ENCODE results near the gene FAM229B. TPM values are rescaled to one million over a fixed set of nuclear protein-coding genes. Genes with fewer than 3 reads are reported as not detected.
"Not testable (repeated sequence)": the region's sequence is repeated elsewhere in the genome, so short reads cannot be mapped to it uniquely, and the experiment has no call there.

Gene FAM229B
- total RNA-seq, 1 donor from 2014 or later, result 32.2 TPM

DNA sequence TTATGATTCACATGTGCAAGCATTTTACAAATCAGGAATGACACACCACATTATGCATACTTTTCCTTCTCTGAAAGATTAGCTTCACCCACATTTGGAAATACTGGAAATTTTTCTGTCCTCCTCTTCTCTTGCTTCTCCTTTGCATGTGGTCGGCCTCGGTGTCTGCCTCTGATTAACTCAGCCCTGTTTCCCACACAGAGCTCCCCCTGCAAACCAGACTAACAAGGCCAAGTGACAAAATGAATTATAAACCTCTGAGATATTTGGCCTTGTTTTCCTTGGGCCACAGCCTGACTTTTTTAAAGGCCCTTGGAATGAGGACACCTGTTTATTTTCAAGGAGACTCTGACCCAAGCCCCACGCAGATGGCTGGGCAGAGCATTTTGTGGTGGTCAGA lies 42.5 kb upstream of the FAM229B start:
- Histone ChIP-seq H3K27me3 (no peaks in the 10 kb centered on the region), H3K79me2 (ENCODE audit: low read depth) (no peaks in the 10 kb centered on the region), H3K9me3 (ENCODE audit: low read depth) (no peaks in the 10 kb centered on the region), H3K4me1 (peaks cover 5% of the 10 kb centered on the region), H3K9ac (no peak overlapping the region), H3K27ac (no peak overlapping the region), H3K36me3 (no peaks in the 10 kb centered on the region), H3K4me2 (no peak overlapping the region), H4K20me1 (ENCODE audit: low read depth) (no peaks in the 10 kb centered on the region), H3K4me3 (no peak overlapping the region), H3F3A (ENCODE audit: low read depth) (peaks cover 5% of the 10 kb centered on the region), H2AFZ (replicated peaks) (no peak overlapping the region)
- Mint-ChIP-seq H3K27me3 (ENCODE audit: insufficient read depth, low read depth) (no peaks in the 10 kb centered on the region), H3K36me3 (no peaks in the 10 kb centered on the region), H3K4me1 (peaks cover 20% of the 10 kb centered on the region), H3K9me3 (peaks cover 4% of the 10 kb centered on the region), H3K27ac (no peak overlapping the region), H3K4me3 (no peak overlapping the region)
- TF ChIP-seq CTCF (IDR thresholded peaks at IDR 0.05) (no peak), EZH2 (IDR thresholded peaks at IDR 0.05) (no peak), EZH2phosphoT487 (IDR thresholded peaks at IDR 0.05) (no peak)
- no peak for DNase-seq (ENCODE audit: low spot score)

DNA sequence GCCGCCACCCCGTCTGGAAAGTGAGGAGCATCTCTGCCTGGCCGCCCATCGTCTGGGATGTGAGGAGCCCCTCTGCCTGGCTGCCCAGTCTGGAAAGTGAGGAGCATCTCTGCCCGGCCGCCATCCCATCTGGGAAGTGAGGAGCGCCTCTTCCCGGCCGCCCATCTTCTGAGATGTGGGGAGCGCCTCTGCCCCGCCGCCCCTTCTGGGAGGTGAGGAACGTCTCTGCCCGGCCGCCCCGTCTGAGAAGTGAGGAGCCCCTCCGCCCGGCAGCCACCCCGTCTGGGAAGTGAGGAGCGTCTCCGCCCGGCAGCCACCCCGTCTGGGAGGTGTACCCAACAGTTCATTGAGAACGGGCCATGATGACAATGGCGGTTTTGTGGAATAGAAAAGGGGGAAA lies 39.9 kb upstream of the FAM229B start:
- H3K4me1 Mint-ChIP-seq, result peaks cover 13% of the 10 kb centered on the region
- H3K36me3 Mint-ChIP-seq; H3K27me3 ChIP-seq; H3K27ac ChIP-seq; H3K4me1 ChIP-seq; H3K9ac ChIP-seq; H3K36me3 ChIP-seq; H3K27me3 Mint-ChIP-seq (ENCODE audit: insufficient read depth, low read depth); H3K79me2 ChIP-seq (ENCODE audit: low read depth); DNase-seq (ENCODE audit: low spot score); H3K27ac Mint-ChIP-seq; H3K4me2 ChIP-seq; H3K9me3 ChIP-seq (ENCODE audit: low read depth); H3F3A ChIP-seq (ENCODE audit: low read depth); H2AFZ ChIP-seq (replicated peaks); H3K4me3 Mint-ChIP-seq; H4K20me1 ChIP-seq (ENCODE audit: low read depth); H3K4me3 ChIP-seq: not testable (repeated sequence)
- H3K9me3 Mint-ChIP-seq, result peaks cover 10% of the 10 kb centered on the region

DNA sequence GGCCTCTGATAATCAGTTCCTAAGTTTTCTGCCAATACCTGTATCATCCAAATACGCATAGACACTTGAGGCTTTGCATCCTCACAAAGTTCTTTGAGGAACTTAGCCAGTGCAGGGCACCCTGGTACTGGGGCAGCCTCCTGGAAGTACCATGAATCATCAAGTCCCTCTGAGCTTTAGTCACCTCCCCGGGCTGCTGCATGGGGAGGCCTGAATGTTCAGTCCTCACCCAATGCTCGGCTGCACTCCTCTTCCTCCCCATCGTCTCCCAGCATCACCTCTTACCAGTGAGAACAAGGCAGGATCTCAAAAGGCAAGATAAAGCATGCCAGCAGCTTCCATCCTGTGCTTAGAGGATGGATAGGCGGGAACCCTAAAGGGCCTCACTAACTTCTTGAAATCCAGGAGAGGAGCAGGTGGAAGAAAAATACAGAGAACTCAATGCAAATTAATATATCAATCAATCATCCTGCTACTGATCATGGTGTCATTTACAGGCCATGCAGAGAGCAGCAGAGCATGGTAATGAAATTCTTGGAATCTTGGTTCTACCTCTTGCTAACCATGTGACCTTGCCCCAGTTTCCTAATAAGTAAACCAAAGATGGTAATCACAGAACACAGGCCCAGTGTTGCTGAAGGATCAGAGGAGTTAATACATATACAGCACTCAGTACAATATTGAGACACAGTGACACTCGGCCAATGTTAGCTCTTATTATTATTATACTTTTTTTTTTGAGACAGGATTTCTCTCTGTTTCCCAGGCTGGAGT lies 38.2 kb upstream of the FAM229B start:
- H3K27me3 ChIP-seq, result no peaks in the 10 kb centered on the region
- H3K4me1 Mint-ChIP-seq, result peaks cover 9% of the 10 kb centered on the region
- peak overlapping the region; percentile 87 for H3K27ac Mint-ChIP-seq
- no peaks in the 10 kb centered on the region for H3K36me3 Mint-ChIP-seq
- no peak for TF ChIP-seq EZH2 (IDR thresholded peaks at IDR 0.05)
- TF ChIP-seq CTCF (IDR thresholded peaks at IDR 0.05), result no peak
- no peak for TF ChIP-seq EZH2phosphoT487 (IDR thresholded peaks at IDR 0.05)
- H3K79me2 ChIP-seq (ENCODE audit: low read depth), result no peaks in the 10 kb centered on the region
- DNase-seq (ENCODE audit: low spot score), result no peak
- H3K4me1 ChIP-seq, result peaks cover 5% of the 10 kb centered on the region
- no peak overlapping the region for H3K4me2 ChIP-seq
- H3K4me3 ChIP-seq, result no peak overlapping the region
- H3K9me3 ChIP-seq (ENCODE audit: low read depth), result no peaks in the 10 kb centered on the region
- H3K4me3 Mint-ChIP-seq, result no peak overlapping the region
- no peak overlapping the region for H3K27ac ChIP-seq
- H2AFZ ChIP-seq (replicated peaks), result no peak overlapping the region
- H3K9ac ChIP-seq, result no peak overlapping the region
- H3K36me3 ChIP-seq, result no peaks in the 10 kb centered on the region
- H3K27me3 Mint-ChIP-seq (ENCODE audit: insufficient read depth, low read depth), result peaks cover 13% of the 10 kb centered on the region
- no peaks in the 10 kb centered on the region for H3F3A ChIP-seq (ENCODE audit: low read depth)
- no peaks in the 10 kb centered on the region for H4K20me1 ChIP-seq (ENCODE audit: low read depth)
- peaks cover 10% of the 10 kb centered on the region for H3K9me3 Mint-ChIP-seq

- Histone ChIP-seq H3K79me2 (ENCODE audit: low read depth) (no peaks in the 10 kb centered on the region), H3K9ac (no peak overlapping the region), H3K27me3 (no peaks in the 10 kb centered on the region), H3K9me3 (ENCODE audit: low read depth) (no peaks in the 10 kb centered on the region), H3K4me3 (no peak overlapping the region), H3K36me3 (no peaks in the 10 kb centered on the region), H4K20me1 (ENCODE audit: low read depth) (no peaks in the 10 kb centered on the region), H2AFZ (replicated peaks) (no peak overlapping the region), H3K27ac (no peak overlapping the region), H3K4me2 (no peak overlapping the region), H3K4me1 (peaks cover 5% of the 10 kb centered on the region), H3F3A (ENCODE audit: low read depth) (no peaks in the 10 kb centered on the region)
- Mint-ChIP-seq H3K27ac (no peak overlapping the region), H3K36me3 (no peaks in the 10 kb centered on the region), H3K4me3 (no peak overlapping the region), H3K27me3 (ENCODE audit: insufficient read depth, low read depth) (peaks cover 13% of the 10 kb centered on the region), H3K4me1 (peaks cover 9% of the 10 kb centered on the region), H3K9me3 (peaks cover 10% of the 10 kb centered on the region)
- no peak for DNase-seq (ENCODE audit: low spot score)
- TF ChIP-seq EZH2phosphoT487 (IDR thresholded peaks at IDR 0.05), result no peak
- no peak for TF ChIP-seq EZH2 (IDR thresholded peaks at IDR 0.05)
- no peak for TF ChIP-seq CTCF (IDR thresholded peaks at IDR 0.05)
These were observed 37.4 kb upstream of the FAM229B start for GRCh38 chr6:112049996-112050395.

All from neural progenitor cell (in vitro differentiated cells).